ENCODE measurements around the gene JAM2.

JAM2 gene

DNA sequence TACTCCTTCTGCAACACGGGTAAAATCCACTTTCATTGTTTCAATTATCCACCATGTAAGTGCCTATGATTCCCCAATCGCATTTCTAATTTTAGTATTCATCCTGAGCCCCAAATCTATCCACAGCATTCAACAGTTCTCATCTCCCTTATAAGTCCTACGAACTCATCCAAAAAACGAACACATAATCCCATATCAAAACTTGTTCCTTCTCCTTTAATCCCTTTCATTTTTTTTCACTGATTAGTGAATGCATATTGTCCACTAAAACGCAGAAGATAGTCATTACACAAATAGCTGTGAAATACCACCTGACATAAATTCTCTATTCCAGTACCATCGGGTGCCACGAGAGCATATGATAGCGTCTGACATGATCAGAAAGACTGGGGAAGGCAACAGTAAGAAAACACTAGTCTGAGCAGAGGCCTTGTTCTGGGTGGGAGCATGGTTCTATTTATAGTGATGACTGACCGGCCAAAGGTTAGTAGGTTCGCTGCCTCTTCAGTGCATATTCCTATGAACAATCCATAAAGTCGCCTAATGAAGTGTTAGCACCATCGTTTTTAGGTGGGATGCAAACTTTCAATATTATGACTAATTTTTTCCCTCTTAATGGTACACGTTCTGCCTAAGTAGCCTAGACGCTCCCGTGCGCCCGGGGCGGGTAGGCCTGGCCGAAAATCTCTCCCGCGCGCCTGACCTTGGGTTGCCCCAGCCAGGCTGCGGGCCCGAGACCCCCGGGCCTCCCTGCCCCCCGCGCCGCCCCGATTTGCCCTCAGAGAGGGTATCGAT, 95.0 kb downstream of the JAM2 start:
- DNase-seq, result no peak
- Histone ChIP-seq H3K36me3 (peaks cover 24% of the 10 kb centered on the region), H3K9me3 (ENCODE audit: severe bottlenecking) (no peaks in the 10 kb centered on the region), H3K27me3 (ENCODE audit: insufficient read depth, low read depth, severe bottlenecking) (no peaks in the 10 kb centered on the region), H3K4me3 (ENCODE audit: low read depth, low read length) (peak overlapping the region; percentile 89), H3K27ac (peak overlapping the region; percentile 100)
- no peak for TF ChIP-seq CTCF (IDR thresholded peaks at IDR 0.05; ENCODE audit: low read depth, low read length)

DNA sequence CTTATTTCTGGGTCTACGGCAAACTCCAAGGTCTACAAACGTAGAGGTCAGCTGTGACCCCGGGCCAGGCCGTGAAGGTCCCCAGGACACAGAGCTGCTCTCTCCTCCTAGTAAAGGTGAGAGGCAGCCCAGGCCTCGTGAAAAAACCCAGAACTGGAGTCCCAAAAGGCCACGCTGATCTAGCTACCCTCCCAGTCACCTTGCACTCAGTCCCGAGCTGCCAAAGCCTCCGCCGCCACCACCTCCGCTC, 95.5 kb downstream of the JAM2 start:
- no peak for TF ChIP-seq CTCF (IDR thresholded peaks at IDR 0.05; ENCODE audit: low read depth, low read length)
- DNase-seq, result no peak
- Histone ChIP-seq H3K4me3 (ENCODE audit: low read depth, low read length) (peak overlapping the region; percentile 89), H3K27me3 (ENCODE audit: insufficient read depth, low read depth, severe bottlenecking) (no peaks in the 10 kb centered on the region), H3K9me3 (ENCODE audit: severe bottlenecking) (no peaks in the 10 kb centered on the region), H3K27ac (peak overlapping the region; percentile 100), H3K36me3 (peaks cover 22% of the 10 kb centered on the region)

GRCh38 chr21:25734904-25735645, 96.0 kb downstream of the JAM2 start, which contains the start of the genes ATP5PF and GABPA:
ATP5PF (minus strand) TSS chr21:25734904; CDS start chr21:25729794, 5,110 bp downstream.
GABPA (plus strand) TSS chr21:25734972; CDS start chr21:25741599, 6,627 bp downstream.
- H3K4me3 ChIP-seq (ENCODE audit: low read depth, low read length), result peak within 1 kb of the TSS; percentile 89
- H3K9me3 ChIP-seq (ENCODE audit: severe bottlenecking), result no peaks in the 10 kb centered on the region
- DNase-seq, result peak; percentile 99
- H3K36me3 ChIP-seq, result peaks cover 21% of the 10 kb centered on the region
- peak within 1 kb of the TSS; percentile 100 for H3K27ac ChIP-seq
- no peaks in the 10 kb centered on the region for H3K27me3 ChIP-seq (ENCODE audit: insufficient read depth, low read depth, severe bottlenecking)
- no peak for TF ChIP-seq CTCF (IDR thresholded peaks at IDR 0.05; ENCODE audit: low read depth, low read length)

- TF ChIP-seq CTCF (IDR thresholded peaks at IDR 0.05; ENCODE audit: low read depth, low read length), result no peak
- H3K9me3 ChIP-seq (ENCODE audit: severe bottlenecking), result no peaks in the 10 kb centered on the region
- H3K27ac ChIP-seq, result peak overlapping the region; percentile 100
- DNase-seq, result peak; percentile 96
- no peaks in the 10 kb centered on the region for H3K27me3 ChIP-seq (ENCODE audit: insufficient read depth, low read depth, severe bottlenecking)
- H3K4me3 ChIP-seq (ENCODE audit: low read depth, low read length), result peak overlapping the region; percentile 89
- H3K36me3 ChIP-seq, result peaks cover 16% of the 10 kb centered on the region
Measured at GRCh38 chr21:25735646-25736597, 96.9 kb downstream of the JAM2 start.

DNA sequence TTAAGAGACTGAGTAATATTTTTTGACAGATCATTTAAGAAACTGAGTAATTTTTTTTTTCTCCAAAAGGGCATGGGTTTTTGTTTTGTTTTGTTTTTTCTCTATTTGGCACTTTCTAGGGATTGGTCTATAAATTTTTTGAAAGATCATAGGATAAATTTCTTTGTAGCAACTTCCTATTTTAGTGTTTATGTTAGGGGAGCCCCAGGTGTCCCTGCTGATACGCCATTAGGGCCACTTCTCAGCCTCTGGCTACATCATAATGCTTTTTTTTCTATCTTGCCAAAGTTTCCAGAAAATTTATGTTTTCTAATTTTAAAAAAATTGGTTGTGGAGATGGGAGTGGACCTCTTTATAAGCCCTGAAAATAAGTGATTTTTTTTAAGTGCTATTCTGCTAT, 98.4 kb downstream of the JAM2 start:
- Histone ChIP-seq H3K36me3 (peaks cover 19% of the 10 kb centered on the region), H3K27me3 (ENCODE audit: insufficient read depth, low read depth, severe bottlenecking) (no peaks in the 10 kb centered on the region), H3K27ac (no peak overlapping the region; the same call in 1 of the 2 replicates), H3K9me3 (ENCODE audit: severe bottlenecking) (no peaks in the 10 kb centered on the region), H3K4me3 (ENCODE audit: low read depth, low read length) (no peak overlapping the region)
- TF ChIP-seq CTCF (IDR thresholded peaks at IDR 0.05; ENCODE audit: low read depth, low read length), result no peak
- no peak for DNase-seq
